BJ (cell line): ENCODE results near the gene L3MBTL1. TPM values are rescaled to one million over a fixed set of nuclear protein-coding genes. Genes with fewer than 3 reads are reported as not detected.

Source experiments
- CTCF ChIA-PET: fragments of 350-600 bp; formaldehyde crosslinking; extraction: SDS; loops from one replicate; lab custom pipeline; 2021; ENCODE audit warnings: antibody characterized with exemption, inconsistent platforms; lab: Yijun Ruan, JAX
- POLR2A ChIA-PET: fragments of 300-600 bp; sonication (Branson Sonifier 250); formaldehyde crosslinking; extraction: SDS; loops from one replicate; lab custom pipeline; 2021; ENCODE audit warnings: antibody characterized with exemption; lab: Charles Lee
- DNase-seq: peaks from one replicate; pipeline ENCODE4 v3.0.0-alpha.2; 2011; ENCODE audit warnings: low read depth
- H3K27me3 ChIP-seq: 2 replicates; pipeline ENCODE4 v1.6.0; 2011; ENCODE audit warnings: low read length; ENCODE audit not compliant: control insufficient read depth, insufficient read depth
- H3K36me3 ChIP-seq: 2 replicates; pipeline ENCODE4 v1.5.1; 2011; ENCODE audit warnings: low read length; ENCODE audit not compliant: control insufficient read depth, insufficient read depth
- H3K4me3 ChIP-seq: 2 replicates; pipeline ENCODE4 v1.5.1; 2011; ENCODE audit warnings: low read depth, mild to moderate bottlenecking, control low read depth, low read length
- CTCF ChIP-seq: IDR thresholded peaks from 2 replicates; pipeline ENCODE4 v1.5.1; 2011; ENCODE audit warnings: low read depth, mild to moderate bottlenecking, control low read depth, inconsistent platforms, low read length, moderate library complexity; ENCODE audit not compliant: insufficient read depth
- polyA plus RNA-seq: library from polyadenylated mRNA; depleted of rRNA; stranded (reverse); fragments of >200 nt; gene quantifications from 2 replicates; pipeline ENCODE4 v1.2.3, GENCODE V29; 2011

Gene L3MBTL1
- polyA plus RNA-seq, 1 experiment = 4.5 TPM

- TF ChIP-seq CTCF = no peak
- H3K36me3 ChIP-seq = no peaks in the 10 kb centered on the region
- POLR2A ChIA-PET = no interaction called here
- H3K4me3 ChIP-seq = no peak overlapping the region
- no peak for DNase-seq
- CTCF ChIA-PET = interaction anchor here (1.2 to 2.5 kb wide), 2 partner anchors 11 to 32 kb away, joined by 4 to 11 read pairs; partner anchors contain the start of gene SGK2
- H3K27me3 ChIP-seq = no peaks in the 10 kb centered on the region
Observed at GRCh38 chr20:43570496-43570895, 63.0 kb downstream of the L3MBTL1 start.

GRCh38 chr20:43571310-43571709 lies 63.8 kb downstream of the L3MBTL1 start:
- POLR2A ChIA-PET = no interaction called here

GRCh38 chr20:43571771-43572170 lies 64.3 kb downstream of the L3MBTL1 start:
- Histone ChIP-seq H3K27me3 (no peaks in the 10 kb centered on the region), H3K4me3 (no peak overlapping the region), H3K36me3 (no peaks in the 10 kb centered on the region)
- POLR2A ChIA-PET = no interaction called here
- CTCF ChIA-PET = interaction anchor here (0.9 to 1.4 kb wide), 3 partner anchors 20 to 121 kb away, joined by 3 read pairs; no protein-coding TSS in a partner anchor
- DNase-seq = no peak
- no peak for TF ChIP-seq CTCF

More at GRCh38 chr20:43571310-43571709, 63.8 kb downstream of the L3MBTL1 start:
- Histone ChIP-seq H3K36me3 (no peaks in the 10 kb centered on the region), H3K27me3 (no peaks in the 10 kb centered on the region), H3K4me3 (no peak overlapping the region)
- CTCF ChIA-PET = interaction anchor here (0.9 to 1.4 kb wide), 3 partner anchors 20 to 122 kb away, joined by 3 read pairs; no protein-coding TSS in a partner anchor
- no peak for TF ChIP-seq CTCF
- no peak for DNase-seq

GRCh38 chr20:43572891-43573290 lies 65.4 kb downstream of the L3MBTL1 start:
- POLR2A ChIA-PET = no interaction called here
- CTCF ChIA-PET = interaction anchor here (1.3 kb wide), 1 partner anchor 35 kb away, joined by 4 read pairs; no protein-coding TSS in a partner anchor

GRCh38 chr20:43576108-43576507 lies 68.6 kb downstream of the L3MBTL1 start:
- Histone ChIP-seq H3K27me3 (no peaks in the 10 kb centered on the region), H3K4me3 (no peak overlapping the region), H3K36me3 (no peaks in the 10 kb centered on the region)
- DNase-seq = no peak
- no peak for TF ChIP-seq CTCF
- ChIA-PET POLR2A (no interaction called here), CTCF (interaction anchor here (1.7 to 2.0 kb wide), 2 partner anchors 38 to 116 kb away, joined by 4 to 5 read pairs; no protein-coding TSS in a partner anchor)

More at GRCh38 chr20:43572891-43573290, 65.4 kb downstream of the L3MBTL1 start:
- Histone ChIP-seq H3K27me3 (no peaks in the 10 kb centered on the region), H3K36me3 (no peaks in the 10 kb centered on the region), H3K4me3 (no peak overlapping the region)
- no peak for TF ChIP-seq CTCF
- DNase-seq = no peak
